ENCODE results near the gene MBP.
"Not testable (repeated sequence)": the region's sequence is repeated elsewhere in the genome, so short reads cannot be mapped to it uniquely, and the experiment has no call there.

The MBP gene

GRCh38 chr18:76957384-76958355, 174.9 kb downstream of the MBP start:
- Histone ChIP-seq H3K4me1 (ENCODE audit: control insufficient read depth, insufficient read depth, low read length, poor library complexity, severe bottlenecking) (no peaks in the 10 kb centered on the region), H3K9me3 (ENCODE audit: control insufficient read depth, low read length) (no peaks in the 10 kb centered on the region), H3K36me3 (ENCODE audit: control insufficient read depth, insufficient read depth, low read length) (peaks cover 58% of the 10 kb centered on the region), H3K4me3 (ENCODE audit: extremely low read depth, insufficient read depth, low read length, poor library complexity, severe bottlenecking) (no peak overlapping the region), H3K27ac (ENCODE audit: low read depth, low read length, severe bottlenecking) (no peak overlapping the region)
- WGBS, 2 experiments (ENCODE audit: insufficient coverage in 2 of 2) = 95 to 96% methylated on average over 13 to 15 of the region's 18 CpGs

DNA sequence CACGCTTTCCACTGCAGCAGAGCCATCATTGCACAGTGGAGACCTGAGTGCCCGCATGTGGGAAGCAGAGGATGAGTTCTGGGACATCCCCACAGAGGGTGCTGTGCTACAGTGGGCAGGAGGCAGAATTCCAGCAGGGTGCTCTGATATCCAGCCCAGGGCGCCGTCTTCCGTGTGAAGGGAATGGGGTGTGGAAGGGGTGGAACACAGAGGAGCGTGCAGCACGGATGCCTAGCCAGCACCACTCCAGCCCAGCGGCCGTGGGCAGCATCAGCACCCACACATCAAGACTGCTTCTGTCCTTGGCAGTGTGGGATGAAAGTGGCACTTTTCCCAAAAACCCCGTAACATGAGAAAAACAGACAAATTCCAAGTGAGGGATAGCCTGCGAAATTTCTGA, 175.9 kb downstream of the MBP start:
- Histone ChIP-seq H3K36me3 (ENCODE audit: control insufficient read depth, insufficient read depth, low read length) (peaks cover 56% of the 10 kb centered on the region), H3K9me3 (ENCODE audit: control insufficient read depth, low read length) (no peaks in the 10 kb centered on the region), H3K27ac (ENCODE audit: low read depth, low read length, severe bottlenecking) (no peak overlapping the region), H3K4me1 (ENCODE audit: control insufficient read depth, insufficient read depth, low read length, poor library complexity, severe bottlenecking) (no peaks in the 10 kb centered on the region), H3K4me3 (ENCODE audit: extremely low read depth, insufficient read depth, low read length, poor library complexity, severe bottlenecking) (no peak overlapping the region)
- 93 to 98% methylated on average over 6 to 11 of the region's 11 CpGs for WGBS, 2 experiments (ENCODE audit: insufficient coverage in 2 of 2)

DNA sequence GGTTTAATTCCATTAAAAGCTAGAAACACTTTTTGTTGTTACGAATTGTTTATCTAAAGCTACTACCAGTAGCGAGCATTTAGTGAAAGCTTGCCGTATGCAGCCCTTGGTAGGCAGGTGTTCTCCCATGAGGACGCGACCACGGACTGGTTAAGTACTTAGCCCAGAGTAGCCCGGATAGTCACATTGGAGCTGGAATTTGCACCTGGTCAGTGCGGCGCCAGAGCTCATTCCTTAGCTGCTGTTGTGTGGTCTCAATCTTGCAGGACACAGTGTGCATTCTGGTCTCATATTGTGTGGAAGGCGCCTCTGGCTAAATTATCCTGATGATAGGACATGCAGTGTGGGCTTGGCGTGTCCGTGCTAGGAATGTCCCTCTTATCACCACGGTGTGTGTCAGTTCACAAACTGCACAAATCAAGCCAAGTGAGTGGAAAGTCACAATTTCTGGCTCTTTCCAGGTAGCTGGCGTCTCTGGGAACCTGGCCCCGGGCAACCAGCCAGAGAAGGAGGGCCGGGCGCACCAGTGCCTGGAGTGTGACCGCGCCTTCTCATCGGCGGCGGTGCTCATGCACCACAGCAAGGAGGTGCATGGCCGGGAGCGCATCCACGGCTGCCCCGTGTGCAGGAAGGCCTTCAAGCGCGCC, 176.9 kb downstream of the MBP start:
- Histone ChIP-seq H3K36me3 (ENCODE audit: control insufficient read depth, insufficient read depth, low read length) (peaks cover 57% of the 10 kb centered on the region), H3K4me3 (ENCODE audit: extremely low read depth, insufficient read depth, low read length, poor library complexity, severe bottlenecking) (no peak overlapping the region), H3K27ac (ENCODE audit: low read depth, low read length, severe bottlenecking) (no peak overlapping the region), H3K9me3 (ENCODE audit: control insufficient read depth, low read length) (no peaks in the 10 kb centered on the region), H3K4me1 (ENCODE audit: control insufficient read depth, insufficient read depth, low read length, poor library complexity, severe bottlenecking) (no peaks in the 10 kb centered on the region)
- 93 to 95% methylated on average over 23 to 28 of the region's 28 CpGs for WGBS, 2 experiments (ENCODE audit: insufficient coverage in 2 of 2)

DNA sequence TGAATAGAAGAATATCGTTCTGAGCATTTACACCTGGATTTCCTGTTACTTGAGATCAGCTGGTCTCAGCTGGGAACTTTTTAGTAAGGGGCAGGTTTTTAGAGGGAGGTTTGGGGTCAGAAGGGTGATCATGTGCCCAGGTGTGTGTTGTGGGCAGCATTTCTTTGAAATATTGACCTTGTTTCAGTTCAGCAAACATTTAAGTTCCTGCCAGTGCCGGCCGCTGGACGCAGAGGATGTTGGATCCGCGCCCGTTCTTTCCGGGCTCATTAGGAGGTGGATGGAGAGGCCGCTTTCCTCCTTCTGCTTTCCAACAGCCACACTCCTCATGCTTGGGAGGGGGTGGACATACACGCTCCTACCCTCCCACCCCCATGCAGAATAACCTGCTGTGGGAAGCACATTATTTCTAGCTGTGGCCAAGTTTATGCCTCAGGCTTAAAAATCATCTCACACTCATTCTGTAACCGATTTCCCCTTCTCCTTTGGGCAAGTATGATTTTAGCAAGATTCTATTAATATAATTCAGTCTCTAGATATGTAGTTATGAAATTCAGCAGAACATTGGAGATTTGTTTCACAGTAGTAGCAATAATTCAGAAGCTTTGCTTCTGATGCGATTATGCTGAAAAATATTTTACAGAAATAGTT, 178.9 kb downstream of the MBP start:
- Histone ChIP-seq H3K4me1 (ENCODE audit: control insufficient read depth, insufficient read depth, low read length, poor library complexity, severe bottlenecking) (no peaks in the 10 kb centered on the region), H3K27ac (ENCODE audit: low read depth, low read length, severe bottlenecking) (no peak overlapping the region), H3K36me3 (ENCODE audit: control insufficient read depth, insufficient read depth, low read length) (peaks cover 62% of the 10 kb centered on the region), H3K4me3 (ENCODE audit: extremely low read depth, insufficient read depth, low read length, poor library complexity, severe bottlenecking) (no peak overlapping the region), H3K9me3 (ENCODE audit: control insufficient read depth, low read length) (no peaks in the 10 kb centered on the region)
- 70 to 96% methylated on average over 4 to 11 of the region's 12 CpGs for WGBS, 2 experiments (ENCODE audit: insufficient coverage in 2 of 2)

- Histone ChIP-seq H3K4me1 (ENCODE audit: control insufficient read depth, insufficient read depth, low read length, poor library complexity, severe bottlenecking) (no peaks in the 10 kb centered on the region), H3K9me3 (ENCODE audit: control insufficient read depth, low read length) (no peaks in the 10 kb centered on the region), H3K27ac (ENCODE audit: low read depth, low read length, severe bottlenecking) (no peak overlapping the region), H3K36me3 (ENCODE audit: control insufficient read depth, insufficient read depth, low read length) (peaks cover 65% of the 10 kb centered on the region), H3K4me3 (ENCODE audit: extremely low read depth, insufficient read depth, low read length, poor library complexity, severe bottlenecking) (no peak overlapping the region)
- WGBS, 2 experiments (ENCODE audit: insufficient coverage in 2 of 2) = 95 to 100% methylated on average over 5 of the region's 6 CpGs
Measured at GRCh38 chr18:76953156-76953555, 179.4 kb downstream of the MBP start.

DNA sequence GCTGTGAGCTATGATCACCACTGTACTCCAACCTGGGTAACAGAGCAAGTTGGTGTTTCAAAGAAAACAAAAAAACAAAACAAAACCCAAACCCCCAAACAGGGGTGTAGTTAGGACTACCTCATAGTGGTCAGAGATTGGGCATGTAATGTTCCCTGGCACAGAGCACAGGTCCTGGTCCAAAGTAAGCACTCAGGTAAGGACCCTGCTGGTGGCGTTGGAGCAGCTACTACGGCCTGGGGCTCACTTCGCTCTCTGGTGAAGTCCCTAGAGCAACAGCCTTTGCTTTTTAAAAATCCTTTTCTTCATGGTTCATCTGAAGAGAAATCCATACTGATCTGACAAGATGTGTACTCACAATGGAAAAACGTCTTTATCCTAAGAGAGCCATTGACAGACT, 179.8 kb downstream of the MBP start:
- Histone ChIP-seq H3K4me3 (ENCODE audit: extremely low read depth, insufficient read depth, low read length, poor library complexity, severe bottlenecking) (no peak overlapping the region), H3K36me3 (ENCODE audit: control insufficient read depth, insufficient read depth, low read length) (peaks cover 66% of the 10 kb centered on the region), H3K4me1 (ENCODE audit: control insufficient read depth, insufficient read depth, low read length, poor library complexity, severe bottlenecking) (no peaks in the 10 kb centered on the region), H3K27ac (ENCODE audit: low read depth, low read length, severe bottlenecking) (no peak overlapping the region), H3K9me3 (ENCODE audit: control insufficient read depth, low read length) (no peaks in the 10 kb centered on the region)
- 85 to 89% methylated on average over 4 of the region's 4 CpGs for WGBS, 2 experiments (ENCODE audit: insufficient coverage in 2 of 2)

GRCh38 chr18:76951456-76952247, 180.9 kb downstream of the MBP start:
- H3K27ac ChIP-seq (ENCODE audit: low read depth, low read length, severe bottlenecking) = no peak overlapping the region
- H3K36me3 ChIP-seq (ENCODE audit: control insufficient read depth, insufficient read depth, low read length) = peaks cover 66% of the 10 kb centered on the region
- H3K4me3 ChIP-seq (ENCODE audit: extremely low read depth, insufficient read depth, low read length, poor library complexity, severe bottlenecking) = no peak overlapping the region
- WGBS, 2 experiments (ENCODE audit: insufficient coverage in 2 of 2) = 91 to 96% methylated on average over 8 to 9 of the region's 12 CpGs
- H3K9me3 ChIP-seq (ENCODE audit: control insufficient read depth, low read length) = no peaks in the 10 kb centered on the region
- H3K4me1 ChIP-seq (ENCODE audit: control insufficient read depth, insufficient read depth, low read length, poor library complexity, severe bottlenecking) = no peaks in the 10 kb centered on the region

GRCh38 chr18:76948345-76948744, 184.2 kb downstream of the MBP start:
- H3K27ac ChIP-seq (ENCODE audit: low read depth, low read length, severe bottlenecking) = no peak overlapping the region
- no peak overlapping the region for H3K4me3 ChIP-seq (ENCODE audit: extremely low read depth, insufficient read depth, low read length, poor library complexity, severe bottlenecking)
- peaks cover 63% of the 10 kb centered on the region for H3K36me3 ChIP-seq (ENCODE audit: control insufficient read depth, insufficient read depth, low read length)
- no peaks in the 10 kb centered on the region for H3K9me3 ChIP-seq (ENCODE audit: control insufficient read depth, low read length)
- WGBS, 2 experiments (ENCODE audit: insufficient coverage in 2 of 2) = 88 to 97% methylated on average over 8 of the region's 8 CpGs
- H3K4me1 ChIP-seq (ENCODE audit: control insufficient read depth, insufficient read depth, low read length, poor library complexity, severe bottlenecking) = no peaks in the 10 kb centered on the region

GRCh38 chr18:76944346-76944745, 188.2 kb downstream of the MBP start:
- not testable (repeated sequence) for H3K4me3 ChIP-seq (ENCODE audit: extremely low read depth, insufficient read depth, low read length, poor library complexity, severe bottlenecking); H3K4me1 ChIP-seq (ENCODE audit: control insufficient read depth, insufficient read depth, low read length, poor library complexity, severe bottlenecking); H3K9me3 ChIP-seq (ENCODE audit: control insufficient read depth, low read length); H3K27ac ChIP-seq (ENCODE audit: low read depth, low read length, severe bottlenecking)
- H3K36me3 ChIP-seq (ENCODE audit: control insufficient read depth, insufficient read depth, low read length) = peaks cover 40% of the 10 kb centered on the region
- 94 to 100% methylated on average over 1 to 4 of the region's 8 CpGs for WGBS, 2 experiments (ENCODE audit: insufficient coverage in 2 of 2)

Measured in mesodermal cell (in vitro differentiated cells).